ENCODE measurements around the gene KIF12.

KIF12 gene

DNA sequence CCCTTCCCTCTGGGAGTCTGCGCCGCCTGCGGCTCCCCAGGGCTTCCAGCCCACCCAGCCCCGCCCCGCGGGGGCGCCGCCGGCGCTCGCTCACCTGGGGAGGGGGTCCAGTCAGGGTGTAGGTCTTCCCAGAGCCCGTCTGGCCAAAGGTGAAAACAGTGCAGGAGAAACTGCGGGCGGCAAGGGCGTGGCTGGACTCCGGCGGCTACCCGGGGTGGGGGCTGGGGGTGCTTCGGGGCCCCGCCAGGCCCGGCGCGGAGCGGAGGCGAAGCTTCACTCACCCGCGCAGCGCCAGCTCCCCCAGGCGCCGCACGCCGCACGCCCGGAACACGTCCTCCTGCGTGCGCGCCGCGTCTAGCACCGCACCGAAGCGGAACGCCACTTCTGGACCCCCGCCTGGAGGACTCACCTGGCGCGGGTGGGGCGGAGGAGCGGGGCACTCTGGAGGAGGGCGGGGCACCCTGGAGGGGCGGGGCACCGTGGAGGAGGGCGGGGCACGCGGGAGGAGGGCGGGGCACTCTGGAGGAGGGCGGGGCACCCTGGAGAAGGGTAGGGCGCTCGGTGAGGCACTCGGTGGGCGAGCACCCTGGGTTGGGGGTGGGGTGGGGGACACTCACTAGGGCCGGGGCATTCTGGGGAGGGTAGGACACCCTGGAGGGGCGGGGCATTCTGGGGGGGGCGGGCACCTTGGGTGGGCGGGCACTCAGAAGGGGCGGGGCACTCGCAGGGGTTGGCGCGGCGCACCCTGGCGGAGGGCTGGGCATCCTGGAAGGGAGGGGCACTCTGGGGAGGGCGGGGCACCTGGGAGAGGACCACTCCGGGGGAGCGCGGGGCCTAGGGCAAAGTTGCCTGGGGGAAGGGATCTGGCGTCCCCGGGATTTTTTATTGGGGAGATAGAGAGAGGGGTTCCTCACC lies 814 bp downstream of the KIF12 start:
- peak; percentile 79 for DNase-seq (ENCODE audit: low spot score)
- ChIA-PET CTCF (interaction anchor here (1.0 to 2.3 kb wide), 3 partner anchors 10 to 192 kb away, joined by 4 to 11 read pairs (median 8); no protein-coding TSS in a partner anchor), POLR2A (ENCODE audit: low non-redundant PET) (no interaction called here)
- no peak for TF ChIP-seq CTCF (conservative IDR thresholded peaks at IDR 0.05; ENCODE audit: low read depth)
- H3K27ac ChIP-seq = no peak overlapping the region

DNA sequence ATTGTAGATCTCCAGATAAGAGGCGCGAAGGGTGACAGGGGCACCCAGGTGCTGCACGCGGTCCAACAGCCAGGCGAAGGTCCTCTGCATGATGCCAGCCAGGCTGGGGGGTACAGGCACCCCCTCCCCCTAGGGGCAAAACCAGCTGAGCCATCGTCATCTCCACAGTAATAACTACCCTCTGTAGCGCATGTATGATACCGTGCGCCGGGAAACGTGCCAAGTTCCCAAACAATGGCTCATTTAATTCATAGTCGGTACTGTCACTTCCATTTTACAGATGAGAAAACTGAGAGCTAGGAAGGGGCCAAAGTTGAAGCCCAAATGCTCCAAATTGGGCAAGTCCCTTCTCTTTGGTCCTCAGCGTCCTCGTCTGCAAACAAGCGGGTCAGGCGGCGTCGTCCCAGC lies 1.5 kb downstream of the KIF12 start:
- ChIA-PET CTCF (interaction anchor here (0.7 to 2.5 kb wide), 5 partner anchors 10 to 360 kb away, joined by 3 to 11 read pairs (median 8); no protein-coding TSS in a partner anchor), POLR2A (ENCODE audit: low non-redundant PET) (no interaction called here)
- TF ChIP-seq CTCF (conservative IDR thresholded peaks at IDR 0.05; ENCODE audit: low read depth) = no peak
- DNase-seq (ENCODE audit: low spot score) = no peak
- H3K27ac ChIP-seq = no peak overlapping the region

DNA sequence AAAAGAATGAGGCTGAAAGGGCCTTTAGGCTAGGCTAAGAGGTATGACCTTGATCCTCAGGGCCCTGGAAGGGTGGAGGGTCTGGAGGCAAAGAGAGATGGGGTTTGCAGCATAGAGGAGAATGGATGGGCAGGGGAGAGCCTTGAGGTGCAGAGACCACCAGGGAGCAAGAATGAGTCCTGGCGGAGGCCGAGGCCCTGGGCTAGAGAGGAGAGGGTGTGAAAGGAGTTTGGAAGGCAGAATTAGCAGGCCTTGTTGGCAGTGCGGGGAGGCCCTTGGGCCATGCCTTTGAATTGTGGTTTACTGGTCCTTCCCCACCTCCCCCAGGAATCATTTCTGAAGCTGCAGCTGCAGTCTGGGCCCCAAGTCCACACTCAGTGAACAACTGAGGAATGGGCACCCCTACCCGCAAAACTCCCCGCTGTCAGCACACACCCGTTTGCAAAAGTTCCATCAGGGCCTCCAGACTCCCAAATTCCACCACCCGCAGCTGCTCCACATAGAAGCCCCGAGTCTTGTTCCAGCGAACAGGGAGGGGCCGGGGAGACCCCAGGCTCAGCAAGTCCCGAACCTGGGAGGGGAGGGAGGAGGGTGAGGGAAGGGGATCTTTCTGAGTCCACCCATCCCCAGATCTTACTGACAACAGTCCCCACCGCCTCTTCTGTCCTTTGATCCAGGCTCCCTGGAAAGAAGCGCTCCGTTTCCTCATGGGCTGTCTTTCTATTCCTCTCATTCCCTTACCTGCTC lies 2.1 kb downstream of the KIF12 start:
- no peak for DNase-seq (ENCODE audit: low spot score)
- no peak for TF ChIP-seq CTCF (conservative IDR thresholded peaks at IDR 0.05; ENCODE audit: low read depth)
- H3K27ac ChIP-seq = no peak overlapping the region
- POLR2A ChIA-PET (ENCODE audit: low non-redundant PET) = no interaction called here
- CTCF ChIA-PET = interaction anchor here (0.6 to 2.5 kb wide), 5 partner anchors 11 to 359 kb away, joined by 3 to 11 read pairs (median 8); no protein-coding TSS in a partner anchor

DNA sequence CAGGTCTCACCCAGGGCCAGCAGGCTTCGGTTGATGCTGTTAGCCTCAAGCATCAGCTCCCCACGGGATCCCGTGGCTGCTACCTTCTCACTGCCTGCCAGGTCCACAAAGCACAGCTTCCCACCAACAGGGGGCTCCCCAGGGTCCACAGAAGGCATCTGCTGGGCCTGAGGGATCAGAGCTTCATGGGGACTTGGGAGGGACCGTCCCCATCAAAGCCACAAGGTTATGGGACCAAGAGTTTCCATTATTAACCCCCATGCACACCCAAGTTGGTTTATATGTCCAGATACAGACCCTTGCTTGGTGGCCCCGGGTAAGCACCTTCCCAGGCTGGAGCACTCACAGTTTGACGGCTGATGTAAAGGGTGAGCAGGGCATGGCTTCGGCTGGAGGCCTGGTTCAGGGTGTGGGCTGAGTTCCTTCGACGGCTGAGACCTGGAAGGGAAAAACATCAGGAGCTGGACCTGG lies 3.0 kb downstream of the KIF12 start:
- TF ChIP-seq CTCF (conservative IDR thresholded peaks at IDR 0.05; ENCODE audit: low read depth) = no peak
- CTCF ChIA-PET = interaction anchor here (0.6 to 2.5 kb wide), 3 partner anchors 12 to 215 kb away, joined by 3 to 11 read pairs (median 4); no protein-coding TSS in a partner anchor

DNA sequence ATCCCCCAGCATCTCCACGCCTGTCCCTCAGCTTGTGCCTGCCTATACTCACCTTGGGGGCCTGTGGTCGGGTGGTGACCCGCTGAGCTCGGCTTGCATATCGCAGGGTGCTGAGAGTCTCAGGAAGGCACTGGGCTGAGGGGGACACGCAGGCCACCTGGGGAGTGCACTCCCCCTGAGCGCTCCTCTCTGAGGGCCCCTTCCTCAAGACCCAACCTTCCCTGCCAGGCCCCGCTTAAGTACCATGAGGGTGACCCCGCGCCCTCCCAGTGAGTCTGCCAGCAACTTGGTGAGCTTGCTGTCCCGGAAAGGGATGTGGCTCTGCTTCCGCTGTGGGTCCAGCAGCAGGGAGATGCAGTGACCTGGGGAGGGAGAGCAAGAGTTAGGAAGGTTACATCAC lies 4.1 kb downstream of the KIF12 start:
- no peak for DNase-seq (ENCODE audit: low spot score)

More for the DNA sequence above, 3.0 kb downstream of the KIF12 start:
- DNase-seq (ENCODE audit: low spot score) = no peak
- POLR2A ChIA-PET (ENCODE audit: low non-redundant PET) = no interaction called here
- H3K27ac ChIP-seq = no peak overlapping the region

More for the DNA sequence above, 4.1 kb downstream of the KIF12 start:
- ChIA-PET CTCF (interaction anchor here (0.6 to 2.1 kb wide), 8 partner anchors 12 to 198 kb away, joined by 3 to 16 read pairs (median 4); no protein-coding TSS in a partner anchor), POLR2A (ENCODE audit: low non-redundant PET) (no interaction called here)
- no peak for TF ChIP-seq CTCF (conservative IDR thresholded peaks at IDR 0.05; ENCODE audit: low read depth)
- H3K27ac ChIP-seq = no peak overlapping the region

Measured in RWPE1 (cell line).